Activated CD4-positive, CD25-positive, alpha-beta regulatory T cell treated with anti-CD3 and anti-CD28 coated beads, Interleukin-2, amount 50 U/mL, for 24 hours (primary cell): Measurements from ENCODE around the gene UPF1.

Experiments used
- ATAC-seq, 2 donors: fragments of 150-1000 bp; cut with Tn5 transposase; one replicate each; pipeline ENCODE4 v1.10.0; 2021; ENCODE audit warnings: mild to moderate bottlenecking in 1 of 2, moderate library complexity in 1 of 2

UPF1 gene

DNA sequence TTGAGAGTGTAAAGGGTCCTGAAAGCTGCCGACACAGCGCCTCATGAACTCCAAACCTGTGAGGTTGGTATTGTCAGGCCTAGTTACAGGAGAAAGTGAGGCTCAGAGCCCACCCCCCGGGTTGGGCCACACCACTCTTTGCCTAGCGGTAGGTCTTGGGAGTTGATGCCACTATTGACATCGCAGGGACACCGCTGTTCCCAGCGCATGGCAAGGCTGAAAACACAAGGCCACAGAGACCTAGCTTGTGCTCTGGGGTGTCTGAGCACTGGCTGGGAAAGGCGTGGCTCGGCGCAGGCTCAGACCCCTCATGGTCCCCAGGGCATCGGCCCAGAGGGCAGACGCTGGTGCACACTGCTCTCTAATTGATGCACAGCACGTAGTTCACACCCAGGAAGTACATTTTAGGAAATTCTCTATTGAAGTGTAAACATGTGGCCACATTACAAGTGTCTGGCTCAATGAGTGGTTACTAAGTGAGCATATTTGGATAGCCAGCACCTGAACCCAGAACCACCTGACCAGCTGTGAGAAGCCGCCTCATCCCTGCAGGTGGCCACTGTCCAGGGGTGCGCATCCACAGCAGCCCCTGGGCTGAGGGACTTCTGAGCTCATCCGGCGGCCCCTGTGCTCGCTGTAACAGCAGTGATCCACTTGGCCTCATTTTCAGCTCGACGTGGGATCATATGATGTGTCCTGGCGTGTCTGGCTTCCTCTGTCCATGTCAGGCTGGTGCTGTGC lies 27.3 kb downstream of the UPF1 start:
- ATAC-seq = no peak

DNA sequence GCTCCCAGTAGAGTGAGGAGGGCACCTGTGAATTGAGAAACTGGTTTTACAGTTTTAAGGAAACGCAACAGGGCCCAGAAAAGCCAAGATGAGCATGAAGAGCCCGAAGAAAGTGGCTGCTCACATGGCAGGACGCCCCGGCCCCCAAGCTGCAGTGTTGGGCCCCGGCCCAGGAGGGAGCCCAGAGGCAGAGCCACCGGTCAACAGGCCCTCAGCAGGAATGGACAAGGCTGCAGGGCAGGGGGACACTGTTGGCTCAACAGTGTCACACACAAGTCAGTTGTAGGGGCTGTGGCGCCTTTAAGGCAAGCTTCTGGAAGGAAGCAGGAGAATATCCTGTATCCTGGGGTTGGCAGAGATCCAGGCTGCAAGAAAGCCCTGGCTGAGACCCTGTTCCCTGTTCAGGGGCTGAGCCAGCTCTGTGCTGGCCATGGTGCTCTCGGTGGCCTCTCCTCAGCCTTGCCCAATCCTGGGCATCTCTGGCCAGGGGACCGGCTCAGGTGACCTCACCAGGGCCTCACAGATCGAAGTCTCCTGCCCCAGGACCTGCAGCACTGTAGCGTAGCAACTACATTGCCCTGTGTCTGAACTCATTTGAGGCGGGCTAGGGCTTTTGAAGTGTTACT lies 28.0 kb downstream of the UPF1 start:
- ATAC-seq = no peak

DNA sequence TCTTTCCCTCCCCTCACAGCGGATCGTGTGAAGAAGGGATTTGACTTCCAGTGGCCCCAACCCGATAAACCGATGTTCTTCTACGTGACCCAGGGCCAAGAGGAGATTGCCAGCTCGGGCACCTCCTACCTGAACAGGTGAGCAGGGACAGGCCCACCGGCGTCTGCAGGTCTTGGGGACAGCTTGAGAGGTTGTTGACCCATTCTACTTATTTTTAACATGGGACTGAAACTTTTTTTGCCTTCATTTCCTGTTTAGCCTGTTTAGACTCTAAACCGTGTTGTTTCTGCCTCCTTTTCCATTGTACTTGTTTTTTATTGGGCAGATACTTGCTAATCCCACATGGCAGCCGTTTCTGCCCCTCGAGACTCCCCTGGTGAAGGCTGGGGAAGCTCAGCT lies 28.5 kb downstream of the UPF1 start:
- no peak for ATAC-seq

DNA sequence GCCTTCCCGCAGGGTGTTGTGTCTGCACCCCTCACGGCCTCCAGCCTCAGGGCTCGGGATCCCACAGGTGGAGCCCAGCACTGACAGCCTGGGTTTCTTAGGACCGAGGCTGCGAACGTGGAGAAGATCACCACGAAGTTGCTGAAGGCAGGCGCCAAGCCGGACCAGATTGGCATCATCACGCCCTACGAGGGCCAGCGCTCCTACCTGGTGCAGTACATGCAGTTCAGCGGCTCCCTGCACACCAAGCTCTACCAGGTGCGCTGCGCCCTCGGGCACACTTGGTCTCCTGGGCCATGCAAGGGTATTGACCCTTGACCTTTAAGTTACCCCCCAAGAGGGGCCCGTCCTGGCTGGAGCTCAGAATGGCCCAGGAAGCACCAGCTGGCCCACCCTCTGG lies 29.0 kb downstream of the UPF1 start:
- ATAC-seq = no peak

DNA sequence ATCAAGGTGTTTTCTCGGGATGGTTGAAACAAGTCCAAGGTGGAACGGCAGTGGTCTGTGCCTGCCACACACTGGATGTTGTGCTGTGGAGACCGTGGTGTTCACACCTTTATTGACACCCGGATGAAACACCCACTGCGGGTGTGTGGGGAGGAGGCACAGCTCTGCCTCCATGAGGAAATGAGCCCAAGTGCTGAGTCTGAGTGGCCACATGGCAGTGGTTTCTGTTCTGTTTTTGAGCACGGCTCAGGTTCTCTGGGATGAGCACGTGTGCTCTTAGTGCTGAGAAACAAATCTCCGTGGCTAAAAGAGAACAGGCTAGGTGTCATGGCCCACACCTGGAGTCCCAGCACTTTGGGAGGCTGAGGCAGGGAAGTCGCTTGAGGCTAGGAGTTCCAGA lies 29.5 kb downstream of the UPF1 start:
- ATAC-seq = no peak

DNA sequence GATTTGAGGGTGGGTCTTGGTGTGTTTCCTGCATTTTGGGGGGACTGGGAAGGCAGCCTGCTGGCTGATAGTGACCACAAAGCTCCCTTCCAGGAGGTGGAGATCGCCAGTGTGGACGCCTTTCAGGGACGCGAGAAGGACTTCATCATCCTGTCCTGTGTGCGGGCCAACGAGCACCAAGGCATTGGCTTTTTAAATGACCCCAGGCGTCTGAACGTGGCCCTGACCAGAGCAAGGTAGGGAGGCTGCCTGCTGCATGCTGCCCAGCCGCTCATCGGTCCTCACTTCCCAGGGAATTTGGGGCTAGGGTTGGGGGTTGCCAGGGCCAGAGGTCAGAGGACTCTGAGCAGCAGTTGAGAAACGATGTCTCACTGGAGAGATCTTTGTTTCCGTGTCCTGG lies 30.2 kb downstream of the UPF1 start:
- no peak for ATAC-seq

DNA sequence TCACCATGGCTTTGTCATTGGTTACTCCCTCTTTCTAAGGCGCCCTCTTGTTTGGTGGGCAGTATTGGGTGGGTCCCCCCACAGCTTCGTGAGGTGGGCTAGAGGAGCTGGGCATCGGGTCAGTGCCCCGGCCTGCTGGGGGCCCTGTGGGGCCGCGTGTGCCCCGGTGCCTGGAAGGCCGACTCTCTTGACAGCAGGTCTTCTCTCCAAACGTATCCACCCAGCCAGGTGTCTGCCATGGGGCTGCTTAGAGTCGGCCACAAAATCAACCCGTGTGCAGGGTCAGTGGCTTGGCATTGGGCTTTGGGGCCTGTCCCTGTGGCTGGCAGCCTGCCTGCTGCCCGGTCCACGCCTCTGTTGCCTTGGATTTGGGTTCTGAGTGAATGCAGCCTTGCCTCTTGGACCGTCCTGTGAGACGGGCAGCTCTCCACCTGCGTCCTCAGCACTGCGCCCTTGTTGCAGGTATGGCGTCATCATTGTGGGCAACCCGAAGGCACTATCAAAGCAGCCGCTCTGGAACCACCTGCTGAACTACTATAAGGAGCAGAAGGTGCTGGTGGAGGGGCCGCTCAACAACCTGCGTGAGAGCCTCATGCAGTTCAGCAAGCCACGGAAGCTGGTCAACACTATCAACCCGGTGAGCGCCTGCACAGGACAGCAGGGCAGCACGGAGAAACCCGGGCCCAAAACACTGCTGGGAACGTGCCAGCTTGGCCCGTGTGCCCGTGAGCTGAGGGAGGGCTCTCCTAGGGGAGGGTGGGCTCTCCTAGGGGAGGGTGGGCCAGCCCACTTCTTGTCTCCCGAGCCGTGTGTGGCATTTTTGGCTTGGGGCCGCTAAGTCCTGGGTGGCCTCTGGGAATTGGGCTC lies 31.4 kb downstream of the UPF1 start:
- no peak for ATAC-seq

DNA sequence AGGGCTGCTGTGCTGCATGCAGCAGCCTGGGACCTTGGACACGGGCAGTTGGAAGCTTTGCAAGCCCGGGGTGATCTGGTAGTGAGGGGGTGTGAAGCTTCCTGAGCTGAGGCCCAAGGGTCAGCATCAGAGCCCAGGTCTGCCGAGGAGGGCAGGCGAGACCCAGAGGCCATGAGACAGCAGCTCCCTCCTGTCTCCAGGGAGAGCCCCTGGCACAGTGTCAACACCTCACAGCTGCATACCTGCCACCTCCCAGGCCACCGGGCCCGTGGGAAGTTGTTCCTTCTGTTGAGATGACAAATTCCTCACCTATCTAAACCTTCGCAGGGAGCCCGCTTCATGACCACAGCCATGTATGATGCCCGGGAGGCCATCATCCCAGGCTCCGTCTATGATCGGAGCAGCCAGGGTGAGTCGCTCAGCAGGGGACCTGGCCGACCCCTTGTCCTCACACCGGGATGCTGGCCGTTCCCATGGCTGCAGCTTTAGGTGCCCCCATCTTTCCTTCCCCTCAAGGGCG lies 32.1 kb downstream of the UPF1 start:
- ATAC-seq = no peak

DNA sequence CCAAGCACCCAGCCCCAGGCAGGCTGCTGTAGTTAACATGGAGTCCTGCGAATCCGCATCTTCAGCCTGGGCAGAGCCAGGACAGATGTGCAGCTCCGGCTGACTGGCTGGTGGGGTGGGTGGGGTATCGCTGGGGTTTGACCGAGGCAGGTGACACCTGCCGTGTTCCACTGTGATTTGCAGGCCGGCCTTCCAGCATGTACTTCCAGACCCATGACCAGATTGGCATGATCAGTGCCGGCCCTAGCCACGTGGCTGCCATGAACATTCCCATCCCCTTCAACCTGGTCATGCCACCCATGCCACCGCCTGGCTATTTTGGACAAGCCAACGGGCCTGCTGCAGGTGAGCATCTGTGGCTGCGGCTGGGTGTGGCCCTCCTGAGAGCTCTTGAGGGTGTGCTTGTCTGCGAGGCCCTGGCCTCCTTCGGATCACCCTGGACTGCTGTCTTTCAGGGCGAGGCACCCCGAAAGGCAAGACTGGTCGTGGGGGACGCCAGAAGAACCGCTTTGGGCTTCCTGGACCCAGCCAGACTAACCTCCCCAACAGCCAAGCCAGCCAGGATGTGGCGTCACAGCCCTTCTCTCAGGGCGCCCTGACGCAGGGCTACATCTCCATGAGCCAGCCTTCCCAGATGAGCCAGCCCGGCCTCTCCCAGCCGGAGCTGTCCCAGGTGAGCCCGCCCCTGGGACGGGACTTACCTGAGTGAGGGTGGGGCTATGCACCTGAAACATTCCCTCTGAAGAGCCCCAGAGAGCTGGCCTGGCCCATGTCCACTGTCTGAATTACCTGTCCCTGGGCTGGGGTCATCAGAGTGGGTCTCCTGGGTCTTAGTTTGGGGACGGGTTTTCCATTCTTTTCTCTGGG lies 33.6 kb downstream of the UPF1 start:
- ATAC-seq = no peak

DNA sequence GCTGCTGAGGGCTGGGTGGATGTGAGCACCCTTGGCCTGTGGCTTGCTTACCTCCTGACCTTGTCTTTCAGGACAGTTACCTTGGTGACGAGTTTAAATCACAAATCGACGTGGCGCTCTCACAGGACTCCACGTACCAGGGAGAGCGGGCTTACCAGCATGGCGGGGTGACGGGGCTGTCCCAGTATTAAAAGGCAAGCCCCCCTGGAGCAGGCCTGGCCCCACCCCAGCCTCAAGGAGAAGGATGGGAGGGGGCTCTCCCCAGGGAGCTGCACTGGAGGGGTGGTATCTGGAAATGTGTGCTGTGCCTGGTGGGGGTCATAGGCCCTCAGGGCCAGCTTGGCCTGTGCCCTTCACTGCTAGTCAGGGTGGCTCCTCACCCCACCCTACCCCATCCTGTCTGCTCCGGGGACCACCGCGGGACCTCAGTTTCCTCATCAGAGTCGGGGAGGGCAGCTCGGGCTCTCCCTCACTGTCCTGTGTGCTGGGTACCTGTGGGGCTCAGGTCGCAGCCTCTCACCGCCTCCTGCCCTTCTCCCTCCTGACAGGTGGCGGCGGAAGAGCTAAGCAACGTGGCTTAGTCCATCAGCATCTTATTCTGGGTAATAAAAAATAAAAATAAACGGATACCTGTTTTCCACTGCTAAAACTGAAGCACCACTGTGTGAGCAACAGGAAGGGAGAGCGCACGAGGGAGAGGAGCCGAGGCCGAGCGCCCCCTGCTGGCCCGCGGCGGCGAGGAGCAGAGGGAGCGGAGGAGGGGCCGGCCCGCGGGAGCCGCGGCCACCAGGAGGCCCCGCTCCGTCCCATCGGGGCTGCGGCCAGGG lies 34.4 kb downstream of the UPF1 start:
- peak; percentile 84 for ATAC-seq

DNA sequence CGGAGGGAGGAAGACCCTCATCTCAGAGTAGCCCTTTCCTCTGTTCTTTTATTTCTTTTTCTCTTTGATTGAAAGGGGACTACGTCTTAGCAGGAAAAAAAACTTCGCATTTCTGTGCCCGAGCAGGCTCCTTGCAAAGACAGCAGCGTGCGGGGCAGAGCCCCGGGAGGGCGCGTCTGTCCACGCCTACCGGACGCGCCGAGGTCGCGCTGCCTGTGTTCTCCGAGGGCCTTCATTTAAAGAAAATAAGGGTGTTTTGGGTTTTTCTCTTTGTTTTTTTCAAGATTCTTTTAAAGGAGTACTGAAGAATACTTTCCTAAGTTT lies 35.0 kb downstream of the UPF1 start:
- no peak for ATAC-seq

DNA sequence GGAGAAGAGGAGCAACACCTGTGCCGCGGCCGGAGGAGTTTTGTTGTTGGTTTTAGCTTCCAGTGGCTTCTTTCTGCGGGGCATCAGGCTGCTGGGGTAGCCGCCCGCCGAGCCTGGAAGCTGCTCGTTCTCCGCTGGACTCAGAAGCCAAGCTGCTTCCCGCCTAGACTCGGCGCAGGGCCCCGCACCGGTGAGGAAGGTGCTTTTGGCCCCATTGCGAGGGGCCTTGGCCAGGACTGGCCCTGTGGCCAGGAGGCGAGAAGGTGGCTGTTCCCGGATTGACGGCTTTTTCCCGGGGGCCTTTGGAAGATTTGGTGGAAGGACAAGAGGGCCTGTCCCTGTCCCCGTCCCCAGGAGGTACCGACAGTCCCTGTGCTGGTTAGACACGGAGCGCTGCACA lies 35.4 kb downstream of the UPF1 start:
- ATAC-seq = no peak

DNA sequence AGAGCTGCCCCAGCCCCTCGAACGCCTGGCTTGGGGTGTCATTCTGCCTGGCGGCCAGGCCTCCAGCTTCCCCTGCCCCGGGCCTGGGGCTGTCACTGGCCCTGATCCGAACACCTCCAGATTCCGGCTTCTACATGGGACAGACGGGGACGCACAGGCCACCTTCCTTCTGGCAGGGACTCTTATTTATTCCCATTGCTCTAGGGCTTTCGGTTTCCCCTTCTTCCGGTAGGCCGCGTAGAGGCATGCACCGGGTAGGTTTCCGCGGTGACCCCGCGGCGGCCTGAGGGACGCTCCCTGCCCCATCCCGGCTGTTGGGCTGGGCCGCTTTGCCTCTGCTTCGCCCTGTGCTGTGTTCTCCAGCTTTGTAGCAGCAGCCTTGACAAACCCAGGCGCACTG lies 36.0 kb downstream of the UPF1 start:
- ATAC-seq = no peak

DNA sequence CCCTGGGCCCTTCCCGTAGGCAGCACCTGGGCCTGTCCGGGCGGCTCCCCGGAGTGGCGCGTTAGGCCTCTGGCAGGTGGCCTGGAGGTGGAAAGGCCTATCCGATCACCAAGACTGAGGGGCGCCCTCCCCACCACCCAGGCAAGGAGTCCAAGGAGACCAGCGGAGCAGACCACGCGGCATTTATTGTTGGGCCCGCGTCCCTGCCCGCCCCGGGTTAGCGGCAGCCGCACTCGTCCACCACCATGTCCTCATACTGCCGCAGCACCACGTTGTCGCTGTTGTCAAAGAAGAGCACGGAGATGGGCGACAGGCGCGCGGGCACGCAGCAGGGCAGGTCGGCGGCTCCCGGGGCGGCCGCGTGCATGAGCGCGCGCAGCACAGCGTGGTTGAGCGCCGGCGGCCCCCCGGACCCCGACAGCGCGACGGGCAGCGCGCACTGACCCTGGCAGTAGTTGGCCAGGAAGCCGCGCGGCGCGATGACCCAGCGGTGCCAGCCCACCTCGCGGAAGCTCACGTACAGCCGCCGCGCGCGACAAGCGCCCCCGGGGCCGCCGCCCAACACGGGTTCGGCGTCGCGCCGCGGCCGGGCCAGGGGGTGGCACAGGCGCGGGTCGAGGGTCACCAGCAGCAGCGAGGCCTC lies 36.7 kb downstream of the UPF1 start:
- ATAC-seq = no peak

DNA sequence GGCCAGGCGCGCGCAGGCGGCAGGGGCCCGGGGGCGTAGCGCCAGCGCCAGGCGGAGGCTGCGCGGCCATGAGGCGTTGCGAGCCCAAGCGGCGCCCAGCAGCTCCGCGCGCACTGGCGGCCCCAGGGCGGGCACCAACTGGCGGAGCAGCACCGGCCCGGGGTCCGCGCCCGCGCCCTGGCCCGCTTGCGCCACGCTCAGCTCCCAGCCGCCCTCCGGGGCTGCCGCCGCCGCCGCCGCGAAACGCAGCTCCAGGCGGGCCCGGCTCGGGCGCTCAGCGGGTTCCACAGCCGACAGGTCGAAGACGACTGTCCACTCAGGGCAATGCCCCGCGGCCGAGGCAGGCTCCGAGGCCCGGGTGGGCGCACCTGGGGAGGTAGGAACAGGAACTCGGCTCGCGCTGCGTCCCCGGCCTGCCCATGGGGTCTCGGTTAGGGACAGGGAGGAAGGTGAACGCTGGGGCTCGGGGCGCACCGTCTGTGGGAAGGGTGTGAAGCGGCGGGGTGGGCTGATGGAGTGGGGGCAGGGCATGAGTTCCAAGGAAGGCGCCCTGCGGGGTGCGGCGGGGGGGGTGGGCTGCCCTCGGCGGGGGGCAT lies 37.4 kb downstream of the UPF1 start:
- no peak for ATAC-seq

DNA sequence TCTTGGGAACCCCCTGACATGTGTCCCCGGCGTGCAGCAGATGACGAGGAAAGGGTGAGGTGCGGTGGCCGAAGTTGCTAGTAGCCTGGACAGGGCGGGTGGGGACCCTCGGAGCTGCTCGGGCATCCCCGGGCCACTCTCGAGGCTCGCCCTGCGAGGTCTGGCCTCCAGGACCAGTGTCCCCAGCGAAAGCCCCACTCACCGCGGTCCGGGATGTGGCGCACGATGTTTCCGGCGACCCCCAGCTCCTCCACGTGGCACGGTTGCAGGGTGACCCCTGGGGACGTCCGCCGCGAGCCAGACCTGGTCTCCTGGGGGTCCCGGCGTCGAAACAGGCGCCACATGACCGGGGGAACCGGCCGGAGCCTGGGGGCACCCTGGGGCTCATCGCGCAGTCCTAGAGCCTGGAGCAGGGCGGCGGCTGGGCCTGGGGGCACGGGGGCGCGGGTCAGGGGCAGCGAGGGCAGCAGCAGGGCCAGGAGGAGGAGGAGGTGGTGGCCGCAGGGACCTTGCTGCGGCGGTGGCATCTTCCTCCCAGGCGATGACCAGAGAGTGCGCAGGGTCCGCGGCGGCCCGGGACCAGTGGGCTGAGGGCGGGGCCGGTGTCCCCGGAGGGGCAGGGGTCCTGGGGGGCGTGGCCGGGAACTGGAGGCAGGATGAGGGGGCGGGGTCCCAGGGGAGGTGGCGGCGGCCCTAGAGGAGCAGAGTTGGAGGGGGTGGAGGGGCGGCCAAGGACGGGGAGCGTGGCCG lies 38.2 kb downstream of the UPF1 start:
- ATAC-seq = no peak

DNA sequence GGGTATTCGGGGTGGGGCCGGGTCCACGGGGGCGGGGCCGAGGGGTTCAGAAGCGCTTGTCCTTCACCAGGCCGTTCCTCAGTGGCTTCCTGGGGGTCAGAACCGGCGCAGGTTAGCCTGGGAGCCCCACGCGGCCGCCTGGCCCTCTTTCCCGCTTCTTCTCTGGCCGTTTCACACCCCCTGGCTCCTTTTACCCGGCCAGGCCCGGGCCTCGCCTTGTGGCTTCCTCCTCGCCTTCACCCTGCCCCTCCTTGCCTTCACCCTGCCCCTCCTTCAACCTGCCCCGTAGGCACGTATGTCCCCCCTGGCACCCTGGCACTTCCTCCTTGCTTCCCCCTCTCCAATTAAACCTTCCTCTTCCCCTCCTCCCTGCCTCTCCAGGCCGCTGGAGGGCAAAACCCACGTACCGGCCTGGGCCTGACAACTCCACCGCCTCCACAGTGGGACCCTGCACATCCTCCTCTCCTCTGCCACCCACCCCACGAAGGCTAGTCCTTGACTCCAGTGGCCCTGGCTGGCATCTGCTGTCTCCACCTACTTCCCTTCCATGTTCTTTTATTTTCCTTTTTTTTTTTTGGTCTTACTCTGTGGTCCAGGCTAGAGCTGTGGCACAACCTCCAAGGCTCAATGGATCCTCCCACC lies 38.9 kb downstream of the UPF1 start:
- ATAC-seq = no peak

DNA sequence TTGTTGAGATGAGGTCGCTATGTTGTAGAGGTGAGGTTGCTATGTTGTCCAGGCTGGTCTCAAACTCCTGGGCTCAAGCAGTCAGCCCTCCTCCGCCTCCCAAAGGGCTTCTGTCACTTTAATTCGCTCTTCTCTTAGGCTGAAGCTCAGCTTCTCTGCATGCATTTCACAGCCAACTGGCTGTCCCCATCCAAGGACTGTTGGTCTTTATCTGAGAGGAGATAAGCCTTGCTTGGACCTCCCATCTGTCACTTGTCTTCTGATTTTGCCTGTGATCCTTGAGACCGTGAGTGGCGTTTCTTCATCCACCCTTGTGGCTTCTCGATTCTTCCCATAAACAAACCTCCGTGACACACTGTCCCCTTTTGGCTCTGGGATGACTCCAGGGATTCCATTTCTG lies 39.8 kb downstream of the UPF1 start:
- no peak for ATAC-seq

DNA sequence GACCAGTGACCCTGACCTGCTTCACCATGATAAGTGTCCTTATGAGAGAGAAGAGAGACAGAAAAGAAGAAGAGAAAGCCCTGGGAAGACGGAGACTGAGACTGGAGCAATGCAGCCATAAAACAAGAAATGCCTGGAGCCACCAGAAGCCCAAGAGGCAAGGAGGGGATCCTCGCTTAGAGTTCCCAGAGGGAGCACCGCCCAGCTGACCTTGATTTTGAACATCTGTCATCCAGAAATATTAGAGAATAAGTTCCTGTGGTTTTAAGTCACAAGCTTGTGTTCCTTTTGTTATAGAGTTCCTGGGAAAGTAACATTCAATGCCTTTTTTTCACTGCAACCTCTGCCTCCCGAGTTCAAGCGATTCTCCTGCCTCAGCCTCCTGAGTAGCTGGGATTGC lies 44.0 kb downstream of the UPF1 start:
- ATAC-seq = no peak

DNA sequence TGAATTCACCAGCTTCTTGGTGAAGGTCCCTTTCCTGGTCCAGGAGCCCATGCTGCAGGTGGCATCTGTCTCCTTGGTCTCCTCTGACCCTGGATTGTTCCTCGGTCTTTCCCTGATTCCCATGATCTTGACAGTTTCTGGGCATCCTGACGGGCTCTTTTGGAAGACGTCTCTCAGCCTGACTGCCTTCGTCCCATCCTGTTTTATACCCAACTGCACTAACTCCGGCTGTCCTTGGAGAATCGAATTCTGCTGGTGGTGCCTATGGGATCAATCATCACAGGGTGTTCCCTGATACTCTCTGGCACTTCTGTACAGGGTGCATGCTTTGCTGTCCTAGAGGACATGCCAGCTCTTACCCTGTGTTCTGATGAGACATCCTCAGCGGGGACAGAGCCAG lies 45.1 kb downstream of the UPF1 start:
- no peak for ATAC-seq
